Natural killer cell (primary cell): ENCODE data around the gene FARS2. TPM values are rescaled to one million over a fixed set of nuclear protein-coding genes. Genes with fewer than 3 reads are reported as not detected.

Source experiments
- ATAC-seq, 3 donors: fragments of 150-1000 bp in 2 of 3; fragments of 200-7000 bp in 1 of 3; cut with Tn5 transposase; 1 replicate in 1 of 3; 2 replicates in 2 of 3; pipeline ENCODE4 v1.10.0; 2021; ENCODE audit warnings: mild to moderate bottlenecking in 2 of 3, moderate library complexity in 2 of 3
- DNase-seq, 2 donors: peaks; one replicate each; pipeline versions ENCODE4 v3.0.0 to v3.0.0-alpha.2; 2013 to 2021; ENCODE audit warnings: mixed read lengths in 1 of 2
- H3K27ac ChIP-seq: one replicate; pipeline ENCODE4 v1.5.1; 2013; ENCODE audit warnings: mild to moderate bottlenecking, low read length
- H3K27me3 ChIP-seq: one replicate; pipeline ENCODE4 v1.6.1; 2013; ENCODE audit warnings: low read length; ENCODE audit not compliant: control insufficient read depth, insufficient read depth
- H3K36me3 ChIP-seq: one replicate; pipeline ENCODE4 v1.6.1; 2013; ENCODE audit warnings: low read length; ENCODE audit not compliant: control insufficient read depth, insufficient read depth
- H3K4me1 ChIP-seq: one replicate; pipeline ENCODE4 v1.6.1; 2013; ENCODE audit warnings: low read length; ENCODE audit not compliant: control insufficient read depth, insufficient read depth
- H3K4me3 ChIP-seq: one replicate; pipeline ENCODE4 v1.5.1; 2013; ENCODE audit warnings: low read length
- H3K9me3 ChIP-seq: one replicate; pipeline ENCODE4 v1.6.1; 2013; ENCODE audit warnings: low read length; ENCODE audit not compliant: control insufficient read depth, insufficient read depth
- H3K27ac Mint-ChIP-seq, 2 donors: one replicate each; pipeline ENCODE4 v1.8.0; 2022; ENCODE audit warnings: mild to moderate bottlenecking in 2 of 2, mixed read lengths in 2 of 2, moderate library complexity in 1 of 2
- H3K27me3 Mint-ChIP-seq, 2 donors: one replicate each; pipeline ENCODE4 v1.8.0; 2022; ENCODE audit warnings: low read depth in 2 of 2, mixed read lengths in 2 of 2
- H3K36me3 Mint-ChIP-seq: one replicate; pipeline ENCODE4 v1.8.0; 2022; ENCODE audit warnings: mixed read lengths
- H3K4me1 Mint-ChIP-seq, 2 donors: one replicate each; pipeline ENCODE4 v1.8.0; 2022; ENCODE audit warnings: mixed read lengths in 2 of 2
- H3K4me3 Mint-ChIP-seq: one replicate; pipeline ENCODE4 v1.8.0; 2022; ENCODE audit warnings: mild to moderate bottlenecking, moderate library complexity, mixed read lengths
- H3K9me3 Mint-ChIP-seq, 2 donors: one replicate each; pipeline ENCODE4 v1.8.0; 2022; ENCODE audit warnings: mixed read lengths in 2 of 2
- CTCF ChIP-seq: fragments of 200-600 bp; IDR thresholded peaks from one replicate; pipeline ENCODE4 v1.8.0; 2022; ENCODE audit warnings: antibody characterized with exemption
- WGBS: methylation state at CpG from one replicate; pipeline ENCODE4 v1.1.7; 2013; ENCODE audit warnings: missing lambda C conversion rate; ENCODE audit not compliant: insufficient coverage; 5-methylcytosine and 5-hydroxymethylcytosine counted together
- intact Hi-C: fragments of 100-400 bp; cut with micrococcal nuclease; formaldehyde crosslinking; loops from one replicate; pipeline ENCODE4 v1.14.2; 2022
- total RNA-seq, 4 donors: library from RNA; stranded (reverse); fragments of 120-200 nt in 1 of 4; gene quantifications; one replicate each; pipeline versions ENCODE4 v1.2.3 to v1.2.4, GENCODE V29; 2013 to 2022

The FARS2 gene
- total RNA-seq, 3 donors from 2014 or later (not counting 1 experiment from before 2014, with no cell fraction given) = 15.3 to 24.8 (median 22.7) TPM

GRCh38 chr6:5590187-5590586, 328.9 kb downstream of the FARS2 start:
- TF ChIP-seq CTCF = no peak
- H3K27ac ChIP-seq = no peak overlapping the region
- H3K27me3 Mint-ChIP-seq = no peaks in the 10 kb centered on the region
- no peaks in the 10 kb centered on the region for H3K27me3 ChIP-seq
- ATAC-seq (no peak), DNase-seq (no peak)
- H3K27ac Mint-ChIP-seq = no peak overlapping the region
- H3K9me3 Mint-ChIP-seq = peaks cover 2 to 6% of the 10 kb centered on the region in 2 donors
- no peaks in the 10 kb centered on the region for H3K36me3 ChIP-seq
- H3K4me1 ChIP-seq = no peaks in the 10 kb centered on the region
- peaks cover 12% of the 10 kb centered on the region for H3K36me3 Mint-ChIP-seq
- H3K4me3 ChIP-seq = no peak overlapping the region
- WGBS = 97% methylated on average over 3 of the region's 5 CpGs
- H3K9me3 ChIP-seq = no peaks in the 10 kb centered on the region
- H3K4me1 Mint-ChIP-seq = peaks cover 4 to 6% of the 10 kb centered on the region in 2 donors
- no peak overlapping the region for H3K4me3 Mint-ChIP-seq
- intact Hi-C loops = no loop called here

- Mint-ChIP-seq H3K27me3 (no peaks in the 10 kb centered on the region), H3K4me1 (peaks cover 10 to 13% of the 10 kb centered on the region in 2 donors), H3K9me3 (no peaks in the 10 kb centered on the region), H3K27ac (no peak overlapping the region), H3K4me3 (no peak overlapping the region), H3K36me3 (no peaks in the 10 kb centered on the region)
- no peaks in the 10 kb centered on the region for H3K27me3 ChIP-seq
- intact Hi-C loops = no loop called here
- TF ChIP-seq CTCF = no peak
- H3K36me3 ChIP-seq = no peaks in the 10 kb centered on the region
- DNase-seq = no peak
- no peaks in the 10 kb centered on the region for H3K4me1 ChIP-seq
- no peaks in the 10 kb centered on the region for H3K9me3 ChIP-seq
- no peak overlapping the region for H3K27ac ChIP-seq
- no peak overlapping the region for H3K4me3 ChIP-seq
- WGBS = 95% methylated on average over 17 of the region's 17 CpGs
- ATAC-seq = no peak
Measured at GRCh38 chr6:5592886-5593519, 331.7 kb downstream of the FARS2 start.

GRCh38 chr6:5595184-5595583, 333.9 kb downstream of the FARS2 start:
- no peak overlapping the region for H3K27ac ChIP-seq
- no peaks in the 10 kb centered on the region for H3K36me3 ChIP-seq
- Mint-ChIP-seq H3K27ac (peak overlapping the region in 1 of 2 donors; percentile 5), H3K4me1 (peaks cover 17 to 20% of the 10 kb centered on the region in 2 donors), H3K4me3 (no peak overlapping the region), H3K36me3 (no peaks in the 10 kb centered on the region), H3K27me3 (no peaks in the 10 kb centered on the region), H3K9me3 (no peaks in the 10 kb centered on the region)
- H3K27me3 ChIP-seq = no peaks in the 10 kb centered on the region
- DNase-seq (no peak), ATAC-seq (no peak)
- no peaks in the 10 kb centered on the region for H3K4me1 ChIP-seq
- H3K4me3 ChIP-seq = no peak overlapping the region
- 80% methylated on average over 7 of the region's 7 CpGs for WGBS
- no peaks in the 10 kb centered on the region for H3K9me3 ChIP-seq
- intact Hi-C loops = no loop called here
- TF ChIP-seq CTCF = no peak

GRCh38 chr6:5597413-5597812, 336.1 kb downstream of the FARS2 start:
- intact Hi-C loops = no loop called here
- Histone ChIP-seq H3K9me3 (no peaks in the 10 kb centered on the region), H3K4me3 (no peak overlapping the region), H3K4me1 (no peaks in the 10 kb centered on the region), H3K27ac (no peak overlapping the region), H3K36me3 (no peaks in the 10 kb centered on the region), H3K27me3 (no peaks in the 10 kb centered on the region)
- Mint-ChIP-seq H3K27ac (no peak overlapping the region), H3K36me3 (no peaks in the 10 kb centered on the region), H3K4me1 (peaks cover 19 to 27% of the 10 kb centered on the region in 2 donors), H3K27me3 (no peaks in the 10 kb centered on the region), H3K9me3 (no peaks in the 10 kb centered on the region), H3K4me3 (no peak overlapping the region)
- no peak for TF ChIP-seq CTCF
- no peak for DNase-seq
- ATAC-seq = no peak
- 97% methylated on average over 6 of the region's 7 CpGs for WGBS
